ENCODE results near the gene KCNA10.

GRCh38 chr1:110495926-110496600, 22.9 kb downstream of the KCNA10 start:
- TF ChIP-seq, protein P1, sequence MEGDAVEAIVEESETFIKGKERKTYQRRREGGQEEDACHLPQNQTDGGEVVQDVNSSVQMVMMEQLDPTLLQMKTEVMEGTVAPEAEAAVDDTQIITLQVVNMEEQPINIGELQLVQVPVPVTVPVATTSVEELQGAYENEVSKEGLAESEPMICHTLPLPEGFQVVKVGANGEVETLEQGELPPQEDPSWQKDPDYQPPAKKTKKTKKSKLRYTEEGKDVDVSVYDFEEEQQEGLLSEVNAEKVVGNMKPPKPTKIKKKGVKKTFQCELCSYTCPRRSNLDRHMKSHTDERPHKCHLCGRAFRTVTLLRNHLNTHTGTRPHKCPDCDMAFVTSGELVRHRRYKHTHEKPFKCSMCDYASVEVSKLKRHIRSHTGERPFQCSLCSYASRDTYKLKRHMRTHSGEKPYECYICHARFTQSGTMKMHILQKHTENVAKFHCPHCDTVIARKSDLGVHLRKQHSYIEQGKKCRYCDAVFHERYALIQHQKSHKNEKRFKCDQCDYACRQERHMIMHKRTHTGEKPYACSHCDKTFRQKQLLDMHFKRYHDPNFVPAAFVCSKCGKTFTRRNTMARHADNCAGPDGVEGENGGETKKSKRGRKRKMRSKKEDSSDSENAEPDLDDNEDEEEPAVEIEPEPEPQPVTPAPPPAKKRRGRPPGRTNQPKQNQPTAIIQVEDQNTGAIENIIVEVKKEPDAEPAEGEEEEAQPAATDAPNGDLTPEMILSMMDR (IDR thresholded peaks at IDR 0.05; ENCODE audit: low read depth, low read length): peak; percentile 62
- TF ChIP-seq POLR2A (IDR thresholded peaks at IDR 0.05; ENCODE audit: extremely low read depth, insufficient read length) (no peak), MAX (IDR thresholded peaks at IDR 0.05; ENCODE audit: low read depth, low read length) (no peak)
